Activated CD4-positive, alpha-beta T cell treated with anti-CD3 and anti-CD28 coated beads, Interleukin-2, amount 10 ng/mL, durations not matched to agents 7 days and 5 days (primary cell): ENCODE measurements around the gene SLC6A9. TPM values are rescaled to one million over a fixed set of nuclear protein-coding genes. Genes with fewer than 3 reads are reported as not detected.

Experiments used
- CTCF ChIA-PET: fragments of 350-600 bp; sonication (Branson Sonifier 250); formaldehyde crosslinking; loops from one replicate; lab custom pipeline; 2021; ENCODE audit warnings: antibody characterized with exemption; lab: Charles Lee
- POLR2A ChIA-PET: fragments of 350-600 bp; sonication (Branson Sonifier 250); formaldehyde crosslinking; loops from one replicate; lab custom pipeline; 2021; ENCODE audit warnings: antibody characterized with exemption; lab: Charles Lee
- DNase-seq: peaks from one replicate; pipeline ENCODE4 v3.0.0-alpha.2; 2020
- H3K27ac Mint-ChIP-seq: one replicate; pipeline ENCODE4 v1.8.0; 2021; ENCODE audit warnings: mild to moderate bottlenecking, moderate library complexity, mixed read lengths
- H3K27me3 Mint-ChIP-seq: one replicate; pipeline ENCODE4 v1.8.0; 2021; ENCODE audit warnings: mixed read lengths
- H3K36me3 Mint-ChIP-seq: one replicate; pipeline ENCODE4 v1.8.0; 2021; ENCODE audit warnings: low read depth, mixed read lengths
- H3K4me1 Mint-ChIP-seq: one replicate; pipeline ENCODE4 v1.8.0; 2021; ENCODE audit warnings: mixed read lengths
- H3K4me3 Mint-ChIP-seq: one replicate; pipeline ENCODE4 v1.8.0; 2021; ENCODE audit warnings: mild to moderate bottlenecking, moderate library complexity, mixed read lengths
- H3K9me3 Mint-ChIP-seq: one replicate; pipeline ENCODE4 v1.8.0; 2021; ENCODE audit warnings: mixed read lengths
- total RNA-seq, 2 experiments: library from RNA; stranded (reverse); gene quantifications; one replicate each; pipeline ENCODE4 v1.2.3, GENCODE V29; 2021

SLC6A9 gene
- total RNA-seq, 2 experiments from 2014 or later, result 4.0 to 4.8 TPM

- Mint-ChIP-seq H3K36me3 (peaks cover 4% of the 10 kb centered on the region), H3K4me1 (peaks cover 15% of the 10 kb centered on the region), H3K4me3 (no peak overlapping the region), H3K27me3 (no peaks in the 10 kb centered on the region), H3K27ac (no peak overlapping the region), H3K9me3 (no peaks in the 10 kb centered on the region)
- ChIA-PET POLR2A (no interaction called here), CTCF (no interaction called here)
- no peak for DNase-seq
These were observed 47.9 kb downstream of the SLC6A9 start for GRCh38 chr1:43983253-43983899.

GRCh38 chr1:43982808-43983207 lies 48.5 kb downstream of the SLC6A9 start:
- Mint-ChIP-seq H3K27me3 (no peaks in the 10 kb centered on the region), H3K36me3 (peaks cover 8% of the 10 kb centered on the region), H3K9me3 (no peaks in the 10 kb centered on the region), H3K4me1 (peaks cover 20% of the 10 kb centered on the region), H3K4me3 (no peak overlapping the region), H3K27ac (no peak overlapping the region)
- no peak for DNase-seq
- CTCF ChIA-PET, result no interaction called here
- POLR2A ChIA-PET, result no interaction called here

- ChIA-PET POLR2A (no interaction called here), CTCF (no interaction called here)
- Mint-ChIP-seq H3K36me3 (peaks cover 14% of the 10 kb centered on the region), H3K27ac (no peak overlapping the region), H3K4me3 (no peak overlapping the region), H3K4me1 (peaks cover 25% of the 10 kb centered on the region), H3K9me3 (no peaks in the 10 kb centered on the region), H3K27me3 (no peaks in the 10 kb centered on the region)
- no peak for DNase-seq
These were observed 49.0 kb downstream of the SLC6A9 start for GRCh38 chr1:43982241-43982640.

DNA sequence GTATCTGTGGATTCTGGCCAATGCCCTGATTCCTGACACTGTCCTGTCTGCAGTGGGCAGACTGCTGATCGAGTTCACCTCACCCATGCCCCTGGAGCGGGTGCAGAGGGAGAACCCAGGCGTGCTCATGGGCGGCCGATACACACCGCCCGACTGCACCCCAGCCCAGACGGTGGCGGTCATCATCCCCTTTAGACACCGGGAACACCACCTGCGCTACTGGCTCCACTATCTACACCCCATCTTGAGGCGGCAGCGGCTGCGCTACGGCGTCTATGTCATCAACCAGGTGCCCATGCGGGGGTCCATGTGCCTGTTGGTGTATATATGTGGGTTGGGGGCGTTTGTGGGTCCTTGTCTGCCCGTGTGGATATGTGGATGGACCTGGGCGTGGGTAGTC lies 49.6 kb downstream of the SLC6A9 start:
- H3K27ac Mint-ChIP-seq, result no peak overlapping the region
- peaks cover 20% of the 10 kb centered on the region for H3K36me3 Mint-ChIP-seq
- H3K27me3 Mint-ChIP-seq, result no peaks in the 10 kb centered on the region
- ChIA-PET CTCF (no interaction called here), POLR2A (no interaction called here)
- no peaks in the 10 kb centered on the region for H3K9me3 Mint-ChIP-seq
- H3K4me3 Mint-ChIP-seq, result no peak overlapping the region
- no peak for DNase-seq
- H3K4me1 Mint-ChIP-seq, result peaks cover 31% of the 10 kb centered on the region

- ChIA-PET POLR2A (no interaction called here), CTCF (no interaction called here)
- H3K9me3 Mint-ChIP-seq, result no peaks in the 10 kb centered on the region
- peaks cover 36% of the 10 kb centered on the region for H3K4me1 Mint-ChIP-seq
- H3K4me3 Mint-ChIP-seq, result no peak overlapping the region
- DNase-seq, result no peak
- H3K27ac Mint-ChIP-seq, result no peak overlapping the region
- no peaks in the 10 kb centered on the region for H3K27me3 Mint-ChIP-seq
- peaks cover 24% of the 10 kb centered on the region for H3K36me3 Mint-ChIP-seq
These were observed 50.1 kb downstream of the SLC6A9 start for GRCh38 chr1:43981135-43981491.

DNA sequence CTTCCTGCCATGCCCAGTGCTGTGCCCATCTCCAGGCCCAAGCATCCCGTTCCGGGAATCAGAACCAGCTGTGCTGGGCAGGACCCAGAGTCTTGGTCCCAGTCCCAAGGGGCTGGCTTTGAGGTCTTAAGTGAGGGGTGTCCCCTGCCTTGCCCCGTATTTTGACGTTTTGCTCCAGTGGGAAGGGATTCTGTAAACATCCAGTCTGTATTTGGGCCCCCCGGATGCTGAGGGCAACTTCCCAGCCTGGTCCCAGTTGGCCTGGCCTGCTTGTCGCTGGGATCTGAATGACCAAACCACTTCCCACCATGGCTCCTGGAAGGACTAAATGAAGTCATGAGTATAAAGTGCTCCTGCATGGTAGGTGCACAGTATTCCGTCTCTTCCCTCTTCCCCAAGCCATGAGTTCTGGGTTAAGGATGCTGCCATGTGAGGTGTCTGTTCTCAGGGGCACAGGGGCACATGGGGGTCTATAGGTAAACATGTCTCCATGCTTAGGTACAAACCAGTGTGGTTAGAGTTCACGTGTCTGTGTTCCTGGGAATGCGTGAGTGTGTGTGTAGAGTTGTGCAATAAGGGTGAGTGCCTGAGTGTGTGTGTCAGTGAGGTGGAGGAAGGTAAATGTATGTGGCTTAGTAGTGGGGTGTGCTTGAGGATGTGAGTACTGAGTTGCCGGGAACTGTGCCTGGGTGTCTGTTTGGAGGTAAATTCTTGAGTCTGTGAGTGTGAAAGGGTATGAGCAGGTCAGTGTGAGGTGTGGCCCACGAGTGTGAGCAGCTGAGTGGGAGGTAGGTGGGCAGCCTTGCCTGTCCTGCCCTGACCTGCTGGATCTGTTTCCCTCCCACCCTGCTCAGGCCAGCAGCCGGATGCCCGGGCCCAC lies 50.8 kb downstream of the SLC6A9 start:
- no peaks in the 10 kb centered on the region for H3K9me3 Mint-ChIP-seq
- ChIA-PET CTCF (interaction anchor here (1.1 kb wide), 2 partner anchors 32 to 33 kb away, joined by 3 read pairs; partner anchors contain the start of gene IPO13), POLR2A (no interaction called here)
- H3K4me3 Mint-ChIP-seq, result peak overlapping the region; percentile 80
- peak overlapping the region; percentile 63 for H3K27ac Mint-ChIP-seq
- H3K4me1 Mint-ChIP-seq, result peaks cover 41% of the 10 kb centered on the region
- DNase-seq, result no peak
- peaks cover 27% of the 10 kb centered on the region for H3K36me3 Mint-ChIP-seq
- no peaks in the 10 kb centered on the region for H3K27me3 Mint-ChIP-seq

DNA sequence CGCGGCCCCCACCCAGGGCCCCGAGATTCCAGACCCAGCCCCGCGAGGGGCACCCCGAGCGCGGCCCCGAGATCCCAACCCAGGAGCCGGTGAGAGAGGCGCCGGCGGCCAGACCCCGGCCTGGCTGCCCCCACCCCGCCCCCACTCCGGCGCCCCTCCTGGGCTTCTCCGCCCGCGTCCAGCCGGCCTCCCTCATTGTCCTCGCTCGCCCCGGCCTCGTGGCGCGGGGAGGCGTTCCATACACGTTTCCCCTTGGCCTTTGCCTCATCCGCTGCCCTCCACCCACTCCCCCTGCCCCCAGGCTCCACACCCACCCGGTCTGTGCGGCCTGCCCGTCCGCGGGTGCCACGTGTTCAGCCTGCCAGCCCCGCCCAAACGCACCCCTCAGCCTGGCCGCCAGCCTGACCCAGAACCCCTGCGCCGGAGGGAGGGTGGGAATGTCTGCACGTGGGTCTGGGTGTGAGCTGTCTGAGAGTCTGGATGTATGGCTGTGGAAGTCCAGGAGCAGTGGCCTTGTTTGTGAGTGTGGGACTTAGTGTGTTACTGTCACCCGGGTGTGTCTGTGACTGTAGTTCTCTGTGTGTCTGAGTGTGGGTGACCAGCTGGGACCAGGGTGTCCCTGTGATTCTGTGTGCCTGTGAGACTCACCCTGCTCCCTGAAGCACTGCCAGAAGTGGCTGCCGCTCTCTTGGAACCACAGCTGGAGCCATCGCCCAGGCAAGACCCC lies 51.6 kb downstream of the SLC6A9 start:
- Mint-ChIP-seq H3K27me3 (no peaks in the 10 kb centered on the region), H3K9me3 (no peaks in the 10 kb centered on the region), H3K4me3 (peak overlapping the region; percentile 80), H3K4me1 (peaks cover 41% of the 10 kb centered on the region), H3K36me3 (peaks cover 27% of the 10 kb centered on the region), H3K27ac (peak overlapping the region; percentile 72)
- ChIA-PET POLR2A (no interaction called here), CTCF (interaction anchor here (1.1 kb wide), 2 partner anchors 31 to 33 kb away, joined by 3 read pairs; partner anchors contain the start of gene IPO13)
- DNase-seq, result peak; percentile 25

- Mint-ChIP-seq H3K27me3 (no peaks in the 10 kb centered on the region), H3K9me3 (no peaks in the 10 kb centered on the region), H3K4me3 (no peak overlapping the region), H3K27ac (no peak overlapping the region), H3K36me3 (peaks cover 28% of the 10 kb centered on the region), H3K4me1 (peaks cover 43% of the 10 kb centered on the region)
- POLR2A ChIA-PET, result no interaction called here
- CTCF ChIA-PET, result interaction anchor here (1.1 kb wide), 1 partner anchor 30 kb away, joined by 3 read pairs; no protein-coding TSS in a partner anchor
- DNase-seq, result no peak
These were observed 52.1 kb downstream of the SLC6A9 start for GRCh38 chr1:43979261-43979527.

DNA sequence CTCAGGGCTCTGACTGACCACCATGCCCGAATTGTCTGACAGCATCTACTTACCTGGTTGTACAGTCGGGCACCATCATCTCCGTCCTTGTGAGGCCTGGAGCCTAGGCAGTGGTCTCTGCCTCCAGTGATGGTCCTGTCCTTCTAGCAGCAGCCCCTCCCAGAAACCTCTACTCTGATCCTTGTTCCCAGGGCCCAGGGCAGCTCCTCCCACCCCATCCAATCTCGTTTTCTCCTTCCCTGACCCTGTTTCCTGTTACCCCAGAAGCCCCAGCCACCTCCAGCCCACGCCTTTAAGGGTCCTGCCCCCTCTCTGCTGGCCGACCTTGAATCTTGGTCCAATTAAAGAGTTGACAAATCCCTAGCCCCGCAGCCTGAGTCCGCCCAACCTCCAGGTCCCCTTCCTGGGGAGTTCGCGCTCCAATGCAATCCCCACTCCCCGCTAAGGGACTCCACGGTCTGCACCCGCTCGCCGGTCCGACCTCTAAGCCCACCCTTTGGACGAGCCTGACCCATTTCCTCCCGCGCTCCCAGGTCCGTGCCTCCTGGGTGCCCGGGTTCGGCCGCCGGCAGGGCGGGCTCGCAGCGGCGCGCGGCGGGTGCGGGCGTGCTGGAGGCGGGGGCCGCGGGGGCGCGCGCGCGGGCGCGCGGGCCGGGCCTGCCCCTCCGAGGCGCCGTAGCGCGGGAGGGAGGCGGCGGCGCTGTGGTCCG lies 52.6 kb downstream of the SLC6A9 start, which contains the start of gene B4GALT2:
TSS of gene B4GALT2 (plus strand) at position 660 of the 710 bp plus-strand sequence. CDS start 1,951 bp downstream, outside the sequence.
- H3K36me3 Mint-ChIP-seq, result peaks cover 30% of the 10 kb centered on the region
- peak within 1 kb of the TSS; percentile 80 for H3K4me3 Mint-ChIP-seq
- peaks cover 48% of the 10 kb centered on the region for H3K4me1 Mint-ChIP-seq
- DNase-seq, result peak; percentile 32
- no peaks in the 10 kb centered on the region for H3K27me3 Mint-ChIP-seq
- CTCF ChIA-PET, result interaction anchor here (0.5 to 1.5 kb wide), 2 partner anchors 16 to 44 kb away, joined by 3 to 4 read pairs; no protein-coding TSS in a partner anchor
- no peaks in the 10 kb centered on the region for H3K9me3 Mint-ChIP-seq
- POLR2A ChIA-PET, result no interaction called here
- H3K27ac Mint-ChIP-seq, result peak within 1 kb of the TSS; percentile 72

- Mint-ChIP-seq H3K9me3 (no peaks in the 10 kb centered on the region), H3K36me3 (peaks cover 35% of the 10 kb centered on the region), H3K4me1 (peaks cover 53% of the 10 kb centered on the region), H3K27ac (no peak overlapping the region), H3K4me3 (peak overlapping the region; percentile 74), H3K27me3 (no peaks in the 10 kb centered on the region)
- DNase-seq, result no peak
- CTCF ChIA-PET, result interaction anchor here (1.5 kb wide), 1 partner anchor 44 kb away, joined by 4 read pairs; no protein-coding TSS in a partner anchor
- POLR2A ChIA-PET, result no interaction called here
These were observed 53.1 kb downstream of the SLC6A9 start for GRCh38 chr1:43978264-43978550.

DNA sequence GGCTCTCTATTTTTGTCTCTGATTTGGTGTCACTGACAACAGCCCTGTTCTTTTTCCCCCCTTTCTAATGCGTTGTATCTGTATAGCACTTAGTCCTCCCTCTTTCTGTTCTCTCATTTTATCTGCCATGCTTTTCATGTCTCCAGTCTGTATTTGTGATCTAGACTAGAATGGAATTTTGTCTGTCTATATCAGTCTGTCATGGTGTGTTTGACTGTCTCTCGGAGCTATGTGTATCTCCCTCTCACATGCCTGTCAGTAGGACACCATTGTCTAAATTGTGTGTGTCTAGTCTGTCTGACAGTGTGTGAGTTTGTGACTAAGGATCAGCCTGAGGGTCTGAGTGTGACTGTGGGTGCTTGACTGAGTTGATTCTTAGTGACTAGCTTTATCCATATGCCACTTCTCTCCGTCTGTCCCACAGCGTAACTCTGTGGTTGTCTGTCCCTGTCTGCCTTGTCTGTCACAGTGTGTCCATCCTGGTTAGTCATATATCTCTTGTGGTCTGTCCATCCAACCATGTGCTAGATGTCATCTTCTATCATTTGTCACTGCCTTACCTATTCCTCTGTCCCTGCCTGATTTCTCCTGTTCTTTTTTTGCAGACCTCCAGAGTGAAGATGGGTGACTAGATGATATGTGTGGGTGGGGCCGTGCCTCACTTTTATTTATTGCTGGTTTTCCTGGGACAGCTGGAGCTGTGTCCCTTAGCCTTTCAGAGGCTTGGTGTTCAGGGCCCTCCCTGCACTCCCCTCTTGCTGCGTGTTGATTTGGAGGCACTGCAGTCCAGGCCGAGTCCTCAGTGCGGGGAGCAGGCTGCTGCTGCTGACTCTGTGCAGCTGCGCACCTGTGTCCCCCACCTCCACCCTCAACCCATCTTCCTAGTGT lies 53.6 kb downstream of the SLC6A9 start:
- ChIA-PET POLR2A (no interaction called here), CTCF (interaction anchor here (1.5 kb wide), 1 partner anchor 43 kb away, joined by 4 read pairs; no protein-coding TSS in a partner anchor)
- no peak overlapping the region for H3K27ac Mint-ChIP-seq
- peak overlapping the region; percentile 84 for H3K4me3 Mint-ChIP-seq
- H3K9me3 Mint-ChIP-seq, result no peaks in the 10 kb centered on the region
- H3K36me3 Mint-ChIP-seq, result peaks cover 39% of the 10 kb centered on the region
- H3K4me1 Mint-ChIP-seq, result peaks cover 55% of the 10 kb centered on the region
- no peak for DNase-seq
- H3K27me3 Mint-ChIP-seq, result no peaks in the 10 kb centered on the region
